AG10803 (cell line): Measurements from ENCODE around the gene SRXN1.
"Not testable (repeated sequence)": the region's sequence is repeated elsewhere in the genome, so short reads cannot be mapped to it uniquely, and the experiment has no call there.

Source experiments
- DNase-seq: peaks from one replicate; pipeline ENCODE4 v3.0.0; 2010; ENCODE audit warnings: low read depth
- H3K4me3 ChIP-seq: 2 replicates; pipeline ENCODE4 v1.5.1; 2011; ENCODE audit warnings: mild to moderate bottlenecking, low read length, control low read depth
- CTCF ChIP-seq: conservative IDR thresholded peaks from 2 replicates; pipeline ENCODE4 v1.5.1; 2011; ENCODE audit warnings: mild to moderate bottlenecking, low read length, control low read depth, inconsistent platforms

Gene SRXN1

GRCh38 chr20:695165-695866 lies 42.3 kb upstream of the SRXN1 start:
- DNase-seq, result no peak
- H3K4me3 ChIP-seq, result no peak overlapping the region
- no peak for TF ChIP-seq CTCF

- TF ChIP-seq CTCF, result no peak
- DNase-seq, result no peak
- no peak overlapping the region for H3K4me3 ChIP-seq
These were observed 41.5 kb upstream of the SRXN1 start for GRCh38 chr20:694496-694895.

GRCh38 chr20:693786-694185 lies 40.8 kb upstream of the SRXN1 start:
- H3K4me3 ChIP-seq, result not testable (repeated sequence)

GRCh38 chr20:692044-692443 lies 39.0 kb upstream of the SRXN1 start:
- no peak overlapping the region for H3K4me3 ChIP-seq
- DNase-seq, result no peak
- no peak for TF ChIP-seq CTCF

More at GRCh38 chr20:693786-694185, 40.8 kb upstream of the SRXN1 start:
- not testable (repeated sequence) for DNase-seq

- DNase-seq, result no peak
- TF ChIP-seq CTCF, result no peak
- H3K4me3 ChIP-seq, result no peak overlapping the region
These were observed 36.9 kb upstream of the SRXN1 start for GRCh38 chr20:689947-690346.

GRCh38 chr20:689348-689747 lies 36.3 kb upstream of the SRXN1 start:
- H3K4me3 ChIP-seq, result no peak overlapping the region
- no peak for TF ChIP-seq CTCF
- DNase-seq, result no peak

- no peak for TF ChIP-seq CTCF
- no peak overlapping the region for H3K4me3 ChIP-seq
- no peak for DNase-seq
These were observed 35.8 kb upstream of the SRXN1 start for GRCh38 chr20:688809-689212.
